Cortex of kidney (tissue), 1 donor: Measurements from ENCODE around the gene DMRTC1.
"Not testable (repeated sequence)": the region's sequence is repeated elsewhere in the genome, so short reads cannot be mapped to it uniquely, and the experiment has no call there.

ENCODE experiments used
- DNase-seq: peaks from one replicate; lab custom pipeline; 2025; lab: John Stamatoyannopoulos, UW

The DMRTC1 gene, protein sequence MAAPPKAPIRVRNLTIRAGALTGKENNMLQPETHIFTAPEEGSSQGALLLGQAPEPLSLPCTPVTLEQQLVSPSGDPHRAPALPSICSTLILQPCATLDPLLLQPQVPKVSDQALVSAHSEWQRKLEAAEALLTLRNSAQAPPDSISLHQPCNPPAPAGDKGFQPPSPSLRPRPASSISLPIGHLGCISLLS

DNA sequence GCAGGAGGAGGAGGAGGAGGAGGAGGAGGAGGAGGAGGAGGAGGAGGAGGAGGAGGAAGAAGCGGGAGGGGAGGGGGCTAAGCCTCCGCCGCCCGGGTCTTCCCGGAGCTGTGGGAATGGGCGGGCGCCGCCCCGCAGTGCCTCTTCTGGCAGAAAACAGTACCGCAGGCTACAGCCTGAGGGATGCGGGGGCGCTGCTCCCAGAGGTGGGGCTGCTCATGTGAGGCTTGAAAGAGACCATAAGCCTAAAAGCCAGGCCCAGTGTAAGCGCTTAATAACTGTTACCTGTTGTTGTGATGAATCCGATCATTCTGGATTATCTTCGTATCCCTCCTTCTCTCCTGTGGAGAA, at the start of gene DMRTC1:
DMRTC1 (minus strand) TSS at position 19 of the 351 bp plus-strand sequence. CDS start 68,143 bp downstream, outside the sequence.
- DNase-seq = not testable (repeated sequence)

- DNase-seq = not testable (repeated sequence)
These were observed 37.3 kb upstream of the DMRTC1 start for GRCh38 chrX:72980894-72981469.

- not testable (repeated sequence) for DNase-seq
These were observed 31.2 kb upstream of the DMRTC1 start for GRCh38 chrX:72974885-72975284.

- not testable (repeated sequence) for DNase-seq
These were observed 28.2 kb upstream of the DMRTC1 start for GRCh38 chrX:72971859-72972258.

GRCh38 chrX:72959971-72960370, 16.3 kb upstream of the DMRTC1 start:
- not testable (repeated sequence) for DNase-seq

GRCh38 chrX:72943035-72943818, 410 bp downstream of the DMRTC1 start:
- DNase-seq = not testable (repeated sequence)

DNA sequence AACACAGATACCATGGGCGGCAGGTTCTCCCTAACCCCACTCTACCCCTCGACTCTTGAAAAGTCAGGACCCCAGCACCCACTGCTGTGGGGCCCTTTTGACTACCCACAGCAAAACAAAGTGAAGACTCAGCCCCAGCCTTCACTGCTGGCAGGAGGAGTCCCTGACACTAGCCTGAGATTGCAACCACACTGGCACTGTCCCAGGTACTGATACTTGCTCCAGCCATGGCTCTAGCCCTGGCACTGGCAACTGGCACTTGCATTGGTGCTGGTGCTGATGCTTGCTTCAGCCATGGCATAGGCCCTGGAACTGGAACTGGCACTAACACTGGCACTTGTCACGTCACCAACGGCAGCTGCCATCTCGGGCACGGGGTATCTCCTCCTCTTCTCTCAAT, 1.4 kb downstream of the DMRTC1 start:
- not testable (repeated sequence) for DNase-seq

GRCh38 chrX:72937906-72938305, 5.7 kb downstream of the DMRTC1 start, which contains the start of gene FAM236A:
TSS of gene FAM236A (plus strand) at chrX:72938206. CDS start at chrX:72938263, 57 bp downstream.
- not testable (repeated sequence) for DNase-seq

- DNase-seq = not testable (repeated sequence)
These were observed 6.7 kb downstream of the DMRTC1 start for GRCh38 chrX:72936882-72937455.

DNA sequence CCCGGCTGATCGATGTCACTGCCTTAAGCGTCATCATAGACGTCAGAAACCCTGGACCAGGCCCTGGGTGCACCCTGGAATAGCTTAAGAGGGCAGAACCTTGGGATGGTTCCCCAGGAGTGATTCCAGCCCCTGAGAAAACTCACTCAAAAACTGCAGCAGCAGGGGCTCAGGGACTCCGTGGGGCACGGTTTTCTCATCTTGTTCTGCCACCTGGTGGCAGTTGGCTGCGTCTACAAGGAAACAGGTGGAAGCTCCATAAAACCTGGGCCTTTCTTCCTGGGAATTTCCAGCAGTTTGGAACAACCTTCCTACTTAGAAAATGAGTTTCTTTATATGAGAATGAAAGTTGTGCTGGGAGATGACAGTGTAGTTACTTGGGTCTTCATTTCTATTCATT, 7.2 kb downstream of the DMRTC1 start:
- not testable (repeated sequence) for DNase-seq

DNA sequence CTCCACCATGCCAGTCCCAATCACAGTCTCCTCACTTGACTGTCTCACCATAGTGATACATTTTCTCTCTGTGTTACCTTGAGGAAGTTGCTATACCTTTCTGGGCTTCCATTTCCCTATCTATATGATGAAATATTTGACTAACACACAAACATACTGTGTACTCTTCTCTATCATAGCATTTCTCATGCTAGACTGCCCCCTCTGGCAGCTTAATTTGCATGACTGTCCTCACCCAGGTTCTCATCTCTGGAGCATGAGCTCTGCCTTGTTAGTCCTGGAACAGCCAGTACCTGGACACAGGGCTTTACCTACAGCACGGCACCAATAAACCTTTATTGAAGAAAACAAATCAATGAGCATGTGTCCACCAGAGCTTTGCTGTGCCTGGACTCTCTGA, 11.4 kb downstream of the DMRTC1 start:
- DNase-seq = not testable (repeated sequence)

GRCh38 chrX:72916096-72916495, 27.5 kb downstream of the DMRTC1 start:
- not testable (repeated sequence) for DNase-seq

- not testable (repeated sequence) for DNase-seq
These were observed 31.3 kb downstream of the DMRTC1 start, which contains the start of gene FAM236C for GRCh38 chrX:72912315-72912714. TSS of gene FAM236C (plus strand) at chrX:72912615. CDS start at chrX:72912715, 100 bp downstream.

DNA sequence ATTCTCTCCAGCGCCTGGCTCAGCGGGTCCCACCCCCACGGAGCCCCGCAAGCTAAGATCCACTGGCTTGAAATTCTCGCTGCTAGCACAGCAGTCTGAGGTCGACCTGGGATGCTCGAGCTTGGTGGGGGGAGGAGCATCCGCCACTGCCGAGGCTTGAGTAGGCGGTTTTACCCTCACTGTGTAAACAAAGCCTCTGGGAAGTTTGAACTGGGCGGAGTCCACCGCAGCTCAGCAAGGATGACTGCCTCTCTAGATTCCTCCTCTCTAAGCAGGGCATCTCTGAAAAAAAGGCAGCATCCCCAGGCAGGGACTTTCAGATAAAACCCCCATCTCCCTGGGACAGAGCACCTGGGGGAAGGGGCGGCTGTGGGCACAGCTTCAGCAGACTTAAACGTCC, 53.9 kb downstream of the DMRTC1 start:
- DNase-seq = not testable (repeated sequence)

- not testable (repeated sequence) for DNase-seq
These were observed 60.7 kb downstream of the DMRTC1 start for GRCh38 chrX:72882898-72883297.

DNA sequence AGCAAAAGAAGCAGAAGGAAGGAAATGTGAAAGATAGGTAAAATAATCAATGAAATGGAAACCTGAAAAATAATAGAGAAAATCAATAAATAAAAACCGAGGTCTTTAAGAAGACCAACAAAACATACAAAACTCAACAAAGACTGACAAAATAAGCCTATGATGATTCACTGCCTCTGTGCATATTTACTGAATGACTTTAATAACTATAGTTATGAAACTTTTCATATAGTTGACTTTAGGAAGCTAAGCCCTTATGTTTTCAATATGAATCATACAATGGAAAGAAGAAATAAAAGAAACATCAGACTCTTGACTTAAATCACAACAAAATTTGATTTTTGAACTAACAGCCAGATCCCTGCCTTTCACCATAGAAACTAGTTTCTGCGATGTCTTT, 106.1 kb downstream of the DMRTC1 start:
- not testable (repeated sequence) for DNase-seq

DNA sequence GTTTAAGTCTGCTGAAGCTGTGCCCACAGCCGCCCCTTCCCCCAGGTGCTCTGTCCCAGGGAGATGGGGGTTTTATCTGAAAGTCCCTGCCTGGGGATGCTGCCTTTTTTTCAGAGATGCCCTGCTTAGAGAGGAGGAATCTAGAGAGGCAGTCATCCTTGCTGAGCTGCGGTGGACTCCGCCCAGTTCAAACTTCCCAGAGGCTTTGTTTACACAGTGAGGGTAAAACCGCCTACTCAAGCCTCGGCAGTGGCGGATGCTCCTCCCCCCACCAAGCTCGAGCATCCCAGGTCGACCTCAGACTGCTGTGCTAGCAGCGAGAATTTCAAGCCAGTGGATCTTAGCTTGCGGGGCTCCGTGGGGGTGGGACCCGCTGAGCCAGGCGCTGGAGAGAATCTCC, 112.9 kb downstream of the DMRTC1 start:
- not testable (repeated sequence) for DNase-seq
